HuH-7.5 (cell line): Measurements from ENCODE around the gene KLRF1.
"Not testable (repeated sequence)": the region's sequence is repeated elsewhere in the genome, so short reads cannot be mapped to it uniquely, and the experiment has no call there.

Experiments
- DNase-seq: peaks from one replicate; pipeline ENCODE4 v3.0.0; 2011; ENCODE audit warnings: low spot score

Gene KLRF1

GRCh38 chr12:9869307-9870161 lies 42.3 kb downstream of the KLRF1 start, which contains the start of gene CLEC2B:
Gene CLEC2B, minus strand, starts transcription at chr12:9869354.
- no peak for DNase-seq

GRCh38 chr12:9870286-9870866 lies 43.1 kb downstream of the KLRF1 start:
- no peak for DNase-seq

GRCh38 chr12:9872162-9872561 lies 44.9 kb downstream of the KLRF1 start:
- no peak for DNase-seq

GRCh38 chr12:9872742-9873141 lies 45.5 kb downstream of the KLRF1 start:
- no peak for DNase-seq

GRCh38 chr12:9876120-9876519 lies 48.8 kb downstream of the KLRF1 start:
- not testable (repeated sequence) for DNase-seq

- DNase-seq = no peak
Observed at GRCh38 chr12:9880532-9881078, 53.3 kb downstream of the KLRF1 start.

GRCh38 chr12:9881246-9881645 lies 54.0 kb downstream of the KLRF1 start, which contains the start of gene KLRF2:
Gene KLRF2, plus strand, starts transcription at chr12:9881489. Its CDS starts 107 bp downstream, at chr12:9881596.
- no peak for DNase-seq

- DNase-seq = no peak
Observed at GRCh38 chr12:9881988-9882387, 54.7 kb downstream of the KLRF1 start.

- DNase-seq = no peak
Observed at GRCh38 chr12:9883175-9883574, 55.9 kb downstream of the KLRF1 start.

GRCh38 chr12:9888665-9889273 lies 61.5 kb downstream of the KLRF1 start:
- no peak for DNase-seq
